ENCODE results near the gene SFMBT2.

Gene SFMBT2

GRCh38 chr10:7337431-7338171 lies 73.2 kb downstream of the SFMBT2 start:
- no peak overlapping the region for H3K27ac ChIP-seq (ENCODE audit: low read length)
- no peaks in the 10 kb centered on the region for H3K36me3 ChIP-seq (ENCODE audit: control insufficient read depth in 1 of 2, insufficient read depth in 2 of 2, low read length in 2 of 2)
- H3K27me3 ChIP-seq (ENCODE audit: low read depth, low read length), result no peaks in the 10 kb centered on the region
- H3K4me3 ChIP-seq (ENCODE audit: low read depth in 1 of 2, low read length in 2 of 2), result no peak overlapping the region
- no peaks in the 10 kb centered on the region for H3K4me1 ChIP-seq (ENCODE audit: control insufficient read depth in 1 of 2, insufficient read depth in 2 of 2, low read length in 2 of 2)
- no peaks in the 10 kb centered on the region for H3K9me3 ChIP-seq (ENCODE audit: control insufficient read depth in 1 of 2, low read length in 2 of 2)

- no peaks in the 10 kb centered on the region for H3K9me3 ChIP-seq (ENCODE audit: control insufficient read depth in 1 of 2, low read length in 2 of 2)
Observed at GRCh38 chr10:7335977-7336376, 74.9 kb downstream of the SFMBT2 start.

GRCh38 chr10:7334642-7334964 lies 76.2 kb downstream of the SFMBT2 start:
- H3K4me3 ChIP-seq (ENCODE audit: low read depth in 1 of 2, low read length in 2 of 2), result no peak overlapping the region
- H3K9me3 ChIP-seq (ENCODE audit: control insufficient read depth in 1 of 2, low read length in 2 of 2), result no peaks in the 10 kb centered on the region
- no peaks in the 10 kb centered on the region for H3K27me3 ChIP-seq (ENCODE audit: low read depth, low read length)
- no peak overlapping the region for H3K27ac ChIP-seq (ENCODE audit: low read length)
- H3K4me1 ChIP-seq (ENCODE audit: control insufficient read depth in 1 of 2, insufficient read depth in 2 of 2, low read length in 2 of 2), result no peaks in the 10 kb centered on the region
- no peaks in the 10 kb centered on the region for H3K36me3 ChIP-seq (ENCODE audit: control insufficient read depth in 1 of 2, insufficient read depth in 2 of 2, low read length in 2 of 2)

More at GRCh38 chr10:7335977-7336376, 74.9 kb downstream of the SFMBT2 start:
- Histone ChIP-seq H3K4me3 (ENCODE audit: low read depth in 1 of 2, low read length in 2 of 2) (no peak overlapping the region), H3K36me3 (ENCODE audit: control insufficient read depth in 1 of 2, insufficient read depth in 2 of 2, low read length in 2 of 2) (no peaks in the 10 kb centered on the region), H3K27me3 (ENCODE audit: low read depth, low read length) (no peaks in the 10 kb centered on the region), H3K27ac (ENCODE audit: low read length) (no peak overlapping the region), H3K4me1 (ENCODE audit: control insufficient read depth in 1 of 2, insufficient read depth in 2 of 2, low read length in 2 of 2) (no peaks in the 10 kb centered on the region)

GRCh38 chr10:7333961-7334641 lies 76.7 kb downstream of the SFMBT2 start:
- H3K4me1 ChIP-seq (ENCODE audit: control insufficient read depth in 1 of 2, insufficient read depth in 2 of 2, low read length in 2 of 2), result no peaks in the 10 kb centered on the region
- H3K27ac ChIP-seq (ENCODE audit: low read length), result peak overlapping the region; percentile 81
- no peaks in the 10 kb centered on the region for H3K9me3 ChIP-seq (ENCODE audit: control insufficient read depth in 1 of 2, low read length in 2 of 2)
- no peaks in the 10 kb centered on the region for H3K27me3 ChIP-seq (ENCODE audit: low read depth, low read length)
- no peaks in the 10 kb centered on the region for H3K36me3 ChIP-seq (ENCODE audit: control insufficient read depth in 1 of 2, insufficient read depth in 2 of 2, low read length in 2 of 2)
- no peak overlapping the region for H3K4me3 ChIP-seq (ENCODE audit: low read depth in 1 of 2, low read length in 2 of 2)

- Histone ChIP-seq H3K9me3 (ENCODE audit: control insufficient read depth in 1 of 2, low read length in 2 of 2) (peaks cover 0 to 9% of the 10 kb centered on the region in 2 donors), H3K4me3 (ENCODE audit: low read depth in 1 of 2, low read length in 2 of 2) (no peak overlapping the region), H3K27me3 (ENCODE audit: low read depth, low read length) (no peaks in the 10 kb centered on the region), H3K36me3 (ENCODE audit: control insufficient read depth in 1 of 2, insufficient read depth in 2 of 2, low read length in 2 of 2) (no peaks in the 10 kb centered on the region), H3K4me1 (ENCODE audit: control insufficient read depth in 1 of 2, insufficient read depth in 2 of 2, low read length in 2 of 2) (no peaks in the 10 kb centered on the region), H3K27ac (ENCODE audit: low read length) (no peak overlapping the region)
Observed at GRCh38 chr10:7329219-7329618, 81.6 kb downstream of the SFMBT2 start.

GRCh38 chr10:7327885-7328284 lies 82.9 kb downstream of the SFMBT2 start:
- H3K9me3 ChIP-seq (ENCODE audit: control insufficient read depth in 1 of 2, low read length in 2 of 2), result peaks cover 0 to 9% of the 10 kb centered on the region in 2 donors
- no peaks in the 10 kb centered on the region for H3K27me3 ChIP-seq (ENCODE audit: low read depth, low read length)
- H3K4me3 ChIP-seq (ENCODE audit: low read depth in 1 of 2, low read length in 2 of 2), result no peak overlapping the region
- no peak overlapping the region for H3K27ac ChIP-seq (ENCODE audit: low read length)
- no peaks in the 10 kb centered on the region for H3K4me1 ChIP-seq (ENCODE audit: control insufficient read depth in 1 of 2, insufficient read depth in 2 of 2, low read length in 2 of 2)
- H3K36me3 ChIP-seq (ENCODE audit: control insufficient read depth in 1 of 2, insufficient read depth in 2 of 2, low read length in 2 of 2), result no peaks in the 10 kb centered on the region

- Histone ChIP-seq H3K27me3 (ENCODE audit: low read depth, low read length) (no peaks in the 10 kb centered on the region), H3K27ac (ENCODE audit: low read length) (no peak overlapping the region), H3K9me3 (ENCODE audit: control insufficient read depth in 1 of 2, low read length in 2 of 2) (peaks cover 0 to 4% of the 10 kb centered on the region in 2 donors), H3K4me1 (ENCODE audit: control insufficient read depth in 1 of 2, insufficient read depth in 2 of 2, low read length in 2 of 2) (no peaks in the 10 kb centered on the region), H3K36me3 (ENCODE audit: control insufficient read depth in 1 of 2, insufficient read depth in 2 of 2, low read length in 2 of 2) (no peaks in the 10 kb centered on the region), H3K4me3 (ENCODE audit: low read depth in 1 of 2, low read length in 2 of 2) (no peak overlapping the region)
Observed at GRCh38 chr10:7322623-7323022, 88.2 kb downstream of the SFMBT2 start.

GRCh38 chr10:7320072-7320471 lies 90.8 kb downstream of the SFMBT2 start:
- Histone ChIP-seq H3K4me1 (ENCODE audit: control insufficient read depth in 1 of 2, insufficient read depth in 2 of 2, low read length in 2 of 2) (no peaks in the 10 kb centered on the region), H3K36me3 (ENCODE audit: control insufficient read depth in 1 of 2, insufficient read depth in 2 of 2, low read length in 2 of 2) (no peaks in the 10 kb centered on the region), H3K9me3 (ENCODE audit: control insufficient read depth in 1 of 2, low read length in 2 of 2) (no peaks in the 10 kb centered on the region), H3K27ac (ENCODE audit: low read length) (no peak overlapping the region), H3K27me3 (ENCODE audit: low read depth, low read length) (no peaks in the 10 kb centered on the region), H3K4me3 (ENCODE audit: low read depth in 1 of 2, low read length in 2 of 2) (no peak overlapping the region)

- H3K27me3 ChIP-seq (ENCODE audit: low read depth, low read length), result no peaks in the 10 kb centered on the region
- no peaks in the 10 kb centered on the region for H3K9me3 ChIP-seq (ENCODE audit: control insufficient read depth in 1 of 2, low read length in 2 of 2)
- no peaks in the 10 kb centered on the region for H3K4me1 ChIP-seq (ENCODE audit: control insufficient read depth in 1 of 2, insufficient read depth in 2 of 2, low read length in 2 of 2)
- H3K4me3 ChIP-seq (ENCODE audit: low read depth in 1 of 2, low read length in 2 of 2), result no peak overlapping the region
- H3K36me3 ChIP-seq (ENCODE audit: control insufficient read depth in 1 of 2, insufficient read depth in 2 of 2, low read length in 2 of 2), result no peaks in the 10 kb centered on the region
- no peak overlapping the region for H3K27ac ChIP-seq (ENCODE audit: low read length)
Observed at GRCh38 chr10:7319632-7320031, 91.2 kb downstream of the SFMBT2 start.

GRCh38 chr10:7318836-7319235 lies 92.0 kb downstream of the SFMBT2 start:
- Histone ChIP-seq H3K36me3 (ENCODE audit: control insufficient read depth in 1 of 2, insufficient read depth in 2 of 2, low read length in 2 of 2) (no peaks in the 10 kb centered on the region), H3K9me3 (ENCODE audit: control insufficient read depth in 1 of 2, low read length in 2 of 2) (no peaks in the 10 kb centered on the region), H3K4me3 (ENCODE audit: low read depth in 1 of 2, low read length in 2 of 2) (no peak overlapping the region), H3K27ac (ENCODE audit: low read length) (no peak overlapping the region), H3K4me1 (ENCODE audit: control insufficient read depth in 1 of 2, insufficient read depth in 2 of 2, low read length in 2 of 2) (no peaks in the 10 kb centered on the region), H3K27me3 (ENCODE audit: low read depth, low read length) (no peaks in the 10 kb centered on the region)

GRCh38 chr10:7317786-7318446 lies 92.9 kb downstream of the SFMBT2 start:
- Histone ChIP-seq H3K9me3 (ENCODE audit: control insufficient read depth in 1 of 2, low read length in 2 of 2) (no peaks in the 10 kb centered on the region), H3K36me3 (ENCODE audit: control insufficient read depth in 1 of 2, insufficient read depth in 2 of 2, low read length in 2 of 2) (no peaks in the 10 kb centered on the region), H3K27me3 (ENCODE audit: low read depth, low read length) (no peaks in the 10 kb centered on the region), H3K4me1 (ENCODE audit: control insufficient read depth in 1 of 2, insufficient read depth in 2 of 2, low read length in 2 of 2) (no peaks in the 10 kb centered on the region), H3K4me3 (ENCODE audit: low read depth in 1 of 2, low read length in 2 of 2) (no peak overlapping the region), H3K27ac (ENCODE audit: low read length) (no peak overlapping the region)

Measured in muscle layer of duodenum (tissue), 2 donors.